GM12875 (cell line): ENCODE data around the gene JPT2.

Experiments
- H3K4me3 ChIP-seq: one replicate; pipeline ENCODE4 v1.5.1; 2011; ENCODE audit warnings: low read depth, low read length, control low read depth
- CTCF ChIP-seq: IDR thresholded peaks from 2 replicates; pipeline ENCODE4 v1.5.1; 2011; ENCODE audit warnings: low read depth, mild to moderate bottlenecking, control low read depth, inconsistent platforms, low read length, moderate library complexity, borderline replicate concordance; ENCODE audit not compliant: insufficient read depth

Gene JPT2

GRCh38 chr16:1677942-1678499 is at the start of gene JPT2:
TSS of gene JPT2 (plus strand) at chr16:1678279. CDS start at chr16:1678313, 34 bp downstream.
- TF ChIP-seq CTCF = no peak
- peak within 1 kb of the TSS; percentile 91 for H3K4me3 ChIP-seq

DNA sequence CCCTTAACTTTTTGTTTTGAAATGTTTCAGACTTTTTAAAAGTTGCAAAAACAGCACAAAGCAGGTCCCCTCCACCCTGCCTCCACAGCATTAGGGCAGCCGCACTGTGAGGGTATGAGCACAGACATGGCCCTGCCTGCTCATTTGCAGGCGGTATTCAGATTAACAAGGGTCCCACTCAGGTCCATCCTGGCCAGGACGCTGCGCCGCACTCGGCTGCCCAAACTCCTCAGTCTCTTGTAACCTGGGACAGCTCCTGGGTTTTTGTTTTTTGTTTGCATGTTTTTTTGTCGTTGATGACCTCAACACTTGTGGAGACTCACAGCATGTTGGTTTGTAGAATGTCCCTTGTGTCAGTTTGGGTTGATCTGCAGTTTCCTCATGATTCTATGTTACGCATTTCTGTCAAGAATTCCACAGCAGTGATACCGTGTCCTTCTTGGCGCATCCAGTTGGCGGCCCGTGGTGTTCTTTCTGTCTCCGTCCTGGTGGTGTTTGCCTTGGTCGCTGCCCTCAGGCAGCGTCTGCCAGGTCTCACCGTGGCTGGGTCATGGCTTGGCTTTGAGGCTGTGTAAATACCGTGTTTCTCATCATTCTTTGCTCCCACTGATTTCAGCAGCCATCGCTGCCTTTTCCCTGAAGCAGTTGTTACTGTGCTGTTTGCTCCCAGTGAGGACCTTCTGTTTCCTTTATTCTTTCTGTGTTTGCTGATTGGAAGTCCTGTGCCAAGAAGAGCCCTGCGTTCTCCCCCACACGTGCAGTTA is 47.4 kb upstream of the JPT2 start:
- no peak for TF ChIP-seq CTCF
- no peak overlapping the region for H3K4me3 ChIP-seq

GRCh38 chr16:1631230-1631629 is 46.8 kb upstream of the JPT2 start:
- no peak overlapping the region for H3K4me3 ChIP-seq
- no peak for TF ChIP-seq CTCF

GRCh38 chr16:1631931-1632637 is 46.0 kb upstream of the JPT2 start:
- no peak overlapping the region for H3K4me3 ChIP-seq
- TF ChIP-seq CTCF = no peak

GRCh38 chr16:1632638-1632970 is 45.5 kb upstream of the JPT2 start:
- no peak overlapping the region for H3K4me3 ChIP-seq
- TF ChIP-seq CTCF = no peak

- no peak overlapping the region for H3K4me3 ChIP-seq
- no peak for TF ChIP-seq CTCF
These were observed 44.8 kb upstream of the JPT2 start for GRCh38 chr16:1633310-1633709.
